Activated CD4-positive, alpha-beta T cell treated with anti-CD3 and anti-CD28 coated beads, Interleukin-2, amount 10 ng/mL, durations not matched to agents 24 days and 14 days (primary cell): Measurements from ENCODE around the gene ANKRD49. TPM values are rescaled to one million over a fixed set of nuclear protein-coding genes. Genes with fewer than 3 reads are reported as not detected.

ENCODE experiments used
- DNase-seq: peaks from one replicate; pipeline ENCODE4 v3.0.0; 2022
- H3K27ac Mint-ChIP-seq: one replicate; pipeline ENCODE4 v1.8.0; 2022; ENCODE audit warnings: mild to moderate bottlenecking, mixed read lengths
- H3K27me3 Mint-ChIP-seq: one replicate; pipeline ENCODE4 v1.8.0; 2022; ENCODE audit warnings: mixed read lengths
- H3K36me3 Mint-ChIP-seq: one replicate; pipeline ENCODE4 v1.8.0; 2022; ENCODE audit warnings: low read depth, mild to moderate bottlenecking, mixed read lengths
- H3K4me1 Mint-ChIP-seq: one replicate; pipeline ENCODE4 v1.8.0; 2021; ENCODE audit warnings: mixed read lengths
- H3K4me3 Mint-ChIP-seq: one replicate; pipeline ENCODE4 v1.8.0; 2022; ENCODE audit warnings: mild to moderate bottlenecking, moderate library complexity, mixed read lengths
- H3K9me3 Mint-ChIP-seq: one replicate; pipeline ENCODE4 v1.8.0; 2021; ENCODE audit warnings: mixed read lengths
- intact Hi-C: fragments of 100-400 bp; cut with micrococcal nuclease; formaldehyde crosslinking; loops from one replicate; pipeline ENCODE4 v1.15.1; 2023
- total RNA-seq: library from RNA; stranded (reverse); gene quantifications from 2 replicates; pipeline ENCODE4 v1.2.3, GENCODE V29; 2022

ANKRD49 gene
- total RNA-seq, 1 donor from 2014 or later, result 18.4 TPM

DNA sequence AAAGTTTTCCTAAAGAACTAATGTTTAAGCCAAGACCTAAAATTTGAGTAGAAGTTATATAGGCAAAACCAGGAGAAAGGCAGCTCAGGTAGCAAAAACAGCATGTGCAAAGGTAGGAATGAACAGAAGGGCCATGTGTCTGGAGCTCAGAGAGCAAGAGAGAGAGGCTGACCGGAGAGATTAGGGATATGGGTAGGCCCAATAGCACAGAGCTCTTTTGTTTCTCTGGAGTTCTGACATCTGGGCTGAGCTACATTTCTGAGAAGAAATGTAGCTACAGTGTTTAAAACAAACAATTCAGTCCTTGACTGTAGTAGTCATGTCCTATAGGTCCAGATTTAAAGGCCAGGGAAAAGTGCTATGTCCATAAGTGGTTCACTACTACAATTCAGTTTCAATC, 22.9 kb downstream of the ANKRD49 start:
- intact Hi-C loops, result no loop called here
- no peak overlapping the region for H3K27ac Mint-ChIP-seq
- peaks cover 42% of the 10 kb centered on the region for H3K27me3 Mint-ChIP-seq

DNA sequence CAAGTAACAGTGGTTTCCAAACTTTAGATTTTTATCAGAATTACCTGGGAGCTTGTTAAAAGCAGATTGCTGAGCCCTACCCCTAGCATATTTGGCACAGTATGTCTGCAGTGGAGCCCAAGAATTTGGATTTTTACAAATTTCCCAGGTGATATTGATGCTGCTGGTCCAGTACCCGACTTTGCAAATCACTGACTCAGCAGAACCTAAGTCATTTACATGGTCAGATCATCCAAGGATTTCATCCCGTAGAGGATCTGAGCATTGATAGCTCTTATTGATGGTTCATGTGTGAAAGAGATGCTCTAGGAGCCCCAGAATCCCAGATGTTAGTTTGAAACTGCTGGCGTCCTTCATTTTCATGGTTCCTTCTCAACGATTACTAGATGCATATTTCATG, 24.5 kb downstream of the ANKRD49 start:
- Mint-ChIP-seq H3K36me3 (no peaks in the 10 kb centered on the region), H3K9me3 (no peaks in the 10 kb centered on the region), H3K4me3 (no peak overlapping the region), H3K4me1 (no peaks in the 10 kb centered on the region), H3K27ac (no peak overlapping the region), H3K27me3 (peaks cover 32% of the 10 kb centered on the region)
- no peak for DNase-seq
- intact Hi-C loops, result loop anchor here (2.0 kb wide), 1 partner anchor 25 kb away; the partner anchor contains the start of gene FUT4

More for the DNA sequence above, 22.9 kb downstream of the ANKRD49 start:
- Mint-ChIP-seq H3K4me1 (peaks cover 8% of the 10 kb centered on the region), H3K4me3 (no peak overlapping the region), H3K36me3 (no peaks in the 10 kb centered on the region), H3K9me3 (no peaks in the 10 kb centered on the region)
- peak; percentile 34 for DNase-seq

- Mint-ChIP-seq H3K4me1 (no peaks in the 10 kb centered on the region), H3K27ac (no peak overlapping the region), H3K27me3 (peaks cover 31% of the 10 kb centered on the region), H3K36me3 (no peaks in the 10 kb centered on the region), H3K4me3 (no peak overlapping the region), H3K9me3 (no peaks in the 10 kb centered on the region)
- intact Hi-C loops, result loop anchor here (1.0 to 10.0 kb wide), 4 partner anchors 23 to 1905 kb away; partner anchors contain the start of gene FUT4
- peak; percentile 67 for DNase-seq
Observed at GRCh38 chr11:94519478-94520084, 25.8 kb downstream of the ANKRD49 start.

- intact Hi-C loops, result loop anchor here (10.0 kb wide), 1 partner anchor 1903 kb away; no protein-coding TSS in a partner anchor
- no peaks in the 10 kb centered on the region for H3K36me3 Mint-ChIP-seq
Observed at GRCh38 chr11:94521684-94522083, 27.9 kb downstream of the ANKRD49 start.

GRCh38 chr11:94524341-94524740, 30.6 kb downstream of the ANKRD49 start:
- Mint-ChIP-seq H3K4me1 (no peaks in the 10 kb centered on the region), H3K27ac (no peak overlapping the region), H3K36me3 (no peaks in the 10 kb centered on the region), H3K4me3 (no peak overlapping the region), H3K9me3 (no peaks in the 10 kb centered on the region), H3K27me3 (peaks cover 40% of the 10 kb centered on the region)
- DNase-seq, result no peak
- intact Hi-C loops, result loop anchor here (10.0 kb wide), 1 partner anchor 1900 kb away; no protein-coding TSS in a partner anchor

More at GRCh38 chr11:94521684-94522083, 27.9 kb downstream of the ANKRD49 start:
- H3K27me3 Mint-ChIP-seq, result peaks cover 22% of the 10 kb centered on the region
- no peak overlapping the region for H3K27ac Mint-ChIP-seq
- no peak overlapping the region for H3K4me3 Mint-ChIP-seq
- DNase-seq, result no peak
- no peaks in the 10 kb centered on the region for H3K4me1 Mint-ChIP-seq
- no peaks in the 10 kb centered on the region for H3K9me3 Mint-ChIP-seq

DNA sequence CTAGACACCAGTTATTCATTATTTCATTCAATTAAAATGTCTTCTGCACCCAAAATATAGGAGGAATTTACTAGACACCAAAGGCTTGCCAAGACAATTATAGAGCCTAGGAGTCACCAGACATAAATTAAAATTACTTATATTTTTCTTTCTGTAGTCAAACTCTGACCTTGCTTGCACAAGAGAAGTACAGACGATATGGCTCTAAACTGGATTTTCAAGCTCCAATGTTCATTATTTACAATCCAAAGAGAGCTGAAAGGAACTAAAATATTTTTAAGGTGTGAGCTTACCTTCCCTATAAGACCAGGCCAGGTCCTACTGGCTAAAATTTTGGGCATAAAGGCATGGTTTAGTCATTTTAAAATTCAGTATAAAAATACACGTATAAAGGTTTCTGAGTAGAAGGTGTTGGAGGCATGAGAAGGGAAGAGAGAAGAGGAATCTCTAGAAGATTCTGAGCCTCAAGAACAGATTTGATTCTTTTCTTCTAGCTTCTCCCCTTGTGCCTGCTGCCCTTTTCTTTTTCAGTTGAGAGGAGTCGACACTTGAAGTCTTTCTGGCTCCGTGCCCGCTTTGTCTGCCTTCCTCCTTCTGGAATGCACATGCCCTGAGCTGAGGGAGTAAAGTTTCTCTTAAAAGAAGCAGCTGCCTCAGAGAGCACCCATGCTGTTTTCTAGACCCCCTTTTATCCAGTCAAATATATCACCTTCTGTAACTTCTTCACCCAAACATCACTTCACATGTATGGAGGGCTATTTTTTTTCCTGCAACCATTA, 32.0 kb downstream of the ANKRD49 start:
- no peaks in the 10 kb centered on the region for H3K4me1 Mint-ChIP-seq
- no peak overlapping the region for H3K27ac Mint-ChIP-seq
- intact Hi-C loops, result loop anchor here (10.0 kb wide), 1 partner anchor 1899 kb away; no protein-coding TSS in a partner anchor
- DNase-seq, result no peak
- no peak overlapping the region for H3K4me3 Mint-ChIP-seq
- H3K36me3 Mint-ChIP-seq, result no peaks in the 10 kb centered on the region
- peaks cover 45% of the 10 kb centered on the region for H3K27me3 Mint-ChIP-seq
- no peaks in the 10 kb centered on the region for H3K9me3 Mint-ChIP-seq

DNA sequence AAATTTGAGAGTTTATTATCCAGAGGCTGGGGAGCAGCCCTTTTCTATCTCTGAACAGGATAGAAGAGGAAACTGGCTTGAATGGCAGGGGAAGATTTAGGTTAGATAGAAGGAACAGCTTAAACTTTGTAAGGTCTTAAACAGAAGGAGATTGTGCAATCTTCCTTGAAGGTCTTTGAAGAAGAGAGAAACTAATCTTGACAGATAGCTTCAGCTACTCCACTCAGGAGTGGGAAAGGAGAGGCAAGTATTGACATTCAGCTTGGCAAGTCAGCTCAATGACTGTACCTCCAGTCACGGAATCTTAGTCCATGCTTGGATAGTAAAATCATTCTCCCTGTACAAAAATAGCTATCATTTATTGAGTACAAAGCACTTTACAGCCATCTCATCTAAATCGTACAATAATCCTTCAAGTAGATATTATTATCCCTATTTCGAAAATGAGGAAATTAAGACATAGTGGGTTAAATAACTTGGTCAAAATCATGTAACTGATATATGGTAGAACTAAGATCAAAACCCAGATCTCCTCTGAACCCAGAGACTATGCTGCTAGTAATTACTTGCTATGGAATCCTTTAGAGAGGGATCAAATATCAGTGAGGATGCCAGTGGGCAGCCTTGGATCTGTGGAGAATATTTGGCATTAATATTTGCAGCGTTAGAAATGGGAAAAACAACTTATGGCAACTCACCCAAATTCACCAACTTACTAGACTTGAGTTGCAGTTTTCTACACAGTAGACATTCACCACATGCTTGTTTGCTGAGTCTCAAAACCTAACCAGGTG, 33.1 kb downstream of the ANKRD49 start:
- intact Hi-C loops, result loop anchor here (10.0 kb wide), 1 partner anchor 1898 kb away; no protein-coding TSS in a partner anchor
- Mint-ChIP-seq H3K27me3 (peaks cover 49% of the 10 kb centered on the region), H3K9me3 (no peaks in the 10 kb centered on the region), H3K4me1 (no peaks in the 10 kb centered on the region), H3K4me3 (no peak overlapping the region), H3K36me3 (no peaks in the 10 kb centered on the region), H3K27ac (no peak overlapping the region)
- DNase-seq, result no peak

DNA sequence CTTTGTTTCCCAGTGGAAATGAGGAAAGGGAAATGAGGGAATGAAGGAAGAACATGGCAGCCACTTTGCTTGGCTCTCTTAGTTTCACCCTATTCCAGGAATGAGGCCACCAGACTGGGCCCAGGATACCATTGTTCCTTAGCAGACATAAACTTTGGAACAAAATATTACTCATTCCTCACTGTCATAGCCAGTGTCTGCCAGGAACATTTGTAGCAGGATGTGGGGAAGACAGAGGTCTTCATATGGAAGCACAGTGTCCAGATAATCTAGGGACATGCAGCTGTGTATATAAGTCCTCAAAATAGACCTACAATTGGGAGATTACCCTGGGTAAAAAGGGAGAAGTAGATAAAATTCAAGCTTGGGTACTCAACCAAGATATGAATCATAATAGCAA, 34.8 kb downstream of the ANKRD49 start:
- H3K4me3 Mint-ChIP-seq, result no peak overlapping the region
- no peaks in the 10 kb centered on the region for H3K4me1 Mint-ChIP-seq
- H3K27ac Mint-ChIP-seq, result no peak overlapping the region
- H3K9me3 Mint-ChIP-seq, result no peaks in the 10 kb centered on the region
- intact Hi-C loops, result loop anchor here (10.0 kb wide), 1 partner anchor 1896 kb away; no protein-coding TSS in a partner anchor
- H3K27me3 Mint-ChIP-seq, result peaks cover 44% of the 10 kb centered on the region
- no peak for DNase-seq
- H3K36me3 Mint-ChIP-seq, result no peaks in the 10 kb centered on the region

DNA sequence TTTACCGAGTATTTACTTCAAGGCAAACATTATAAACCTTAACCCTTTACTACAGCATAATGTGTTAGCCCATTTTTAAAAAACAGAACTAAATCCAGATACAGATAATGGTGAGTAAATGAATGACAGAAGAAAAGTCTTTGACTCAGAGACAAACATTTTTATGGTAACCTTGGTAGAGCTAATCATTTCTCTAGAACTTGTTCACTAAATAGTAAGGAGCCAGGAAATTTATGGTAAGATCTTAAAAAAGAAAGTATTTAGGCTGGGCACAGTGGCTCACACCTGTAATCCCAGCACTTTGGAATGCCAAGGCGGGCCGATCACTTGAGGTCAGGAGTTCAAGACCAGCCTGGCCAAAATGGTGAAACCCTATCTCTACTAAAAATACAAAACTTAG, 38.4 kb downstream of the ANKRD49 start:
- Mint-ChIP-seq H3K36me3 (no peaks in the 10 kb centered on the region), H3K27me3 (peaks cover 53% of the 10 kb centered on the region), H3K9me3 (no peaks in the 10 kb centered on the region), H3K4me1 (no peaks in the 10 kb centered on the region), H3K4me3 (no peak overlapping the region), H3K27ac (no peak overlapping the region)
- no peak for DNase-seq
- intact Hi-C loops, result no loop called here

DNA sequence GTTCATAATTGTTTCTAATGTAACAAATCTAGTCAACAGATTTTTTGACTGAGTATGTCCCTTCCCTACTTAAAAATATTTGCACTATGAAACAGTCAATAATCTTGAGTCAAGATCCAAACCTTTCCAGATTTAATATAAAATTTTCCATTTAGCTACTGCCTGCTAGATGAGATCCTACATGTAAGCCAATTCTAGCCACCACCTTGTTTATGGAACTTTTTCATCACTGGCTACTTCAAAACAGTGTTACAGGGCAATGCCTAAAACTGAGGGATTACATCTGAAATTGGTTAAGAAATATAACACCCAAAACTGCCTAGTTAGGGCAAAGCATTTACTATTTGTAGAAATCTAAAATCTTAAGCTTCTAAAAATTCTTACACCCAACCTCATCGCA, 39.4 kb downstream of the ANKRD49 start:
- intact Hi-C loops, result no loop called here
- Mint-ChIP-seq H3K4me3 (no peak overlapping the region), H3K27me3 (peaks cover 51% of the 10 kb centered on the region), H3K4me1 (no peaks in the 10 kb centered on the region), H3K27ac (no peak overlapping the region), H3K9me3 (no peaks in the 10 kb centered on the region), H3K36me3 (no peaks in the 10 kb centered on the region)
- no peak for DNase-seq

DNA sequence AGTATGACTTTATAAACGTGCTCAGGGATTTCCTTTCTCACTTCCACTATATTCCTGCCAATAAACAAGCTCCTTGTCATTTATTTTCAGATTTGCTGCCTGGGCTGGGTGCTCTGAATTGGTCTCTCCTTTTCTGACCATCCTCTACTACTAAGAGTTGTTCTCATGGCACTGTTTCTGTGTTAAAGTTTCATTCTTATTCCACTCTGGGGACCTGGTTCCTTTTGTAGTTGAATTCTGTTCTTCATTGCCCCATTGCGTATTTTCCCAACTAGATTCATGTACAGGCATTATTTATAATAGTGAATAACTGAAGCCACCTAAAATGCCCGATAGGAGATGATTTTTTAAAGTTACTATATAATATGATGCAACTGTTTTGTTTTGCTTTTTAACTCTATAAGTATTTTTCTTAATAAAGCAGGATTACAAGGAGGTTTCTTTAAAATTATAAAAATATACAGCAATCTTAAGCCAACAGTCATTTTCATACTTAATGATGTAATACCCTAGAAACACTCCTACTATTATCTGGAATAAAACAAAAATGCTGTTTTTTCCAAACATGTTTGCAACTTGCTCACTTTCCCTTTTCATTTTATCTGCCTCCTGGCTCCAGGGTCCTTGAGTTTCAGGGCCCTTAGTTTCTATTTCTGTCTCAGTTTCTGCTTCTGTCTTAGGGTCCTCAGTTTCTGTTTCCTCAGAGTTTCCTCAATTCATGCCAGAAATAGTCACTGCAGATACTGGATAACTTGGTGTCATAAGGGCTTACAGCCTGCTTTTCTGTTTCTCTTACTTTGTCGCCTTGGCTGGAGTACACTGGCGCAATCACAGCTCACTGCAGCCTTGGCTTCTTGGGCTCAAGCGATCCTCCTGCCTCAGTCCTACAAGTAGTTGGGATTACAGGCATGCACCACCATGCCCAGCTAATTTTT, 40.2 kb downstream of the ANKRD49 start:
- peaks cover 45% of the 10 kb centered on the region for H3K27me3 Mint-ChIP-seq
- H3K36me3 Mint-ChIP-seq, result no peaks in the 10 kb centered on the region
- H3K4me1 Mint-ChIP-seq, result no peaks in the 10 kb centered on the region
- DNase-seq, result no peak
- H3K9me3 Mint-ChIP-seq, result no peaks in the 10 kb centered on the region
- no peak overlapping the region for H3K27ac Mint-ChIP-seq
- intact Hi-C loops, result no loop called here
- H3K4me3 Mint-ChIP-seq, result no peak overlapping the region

DNA sequence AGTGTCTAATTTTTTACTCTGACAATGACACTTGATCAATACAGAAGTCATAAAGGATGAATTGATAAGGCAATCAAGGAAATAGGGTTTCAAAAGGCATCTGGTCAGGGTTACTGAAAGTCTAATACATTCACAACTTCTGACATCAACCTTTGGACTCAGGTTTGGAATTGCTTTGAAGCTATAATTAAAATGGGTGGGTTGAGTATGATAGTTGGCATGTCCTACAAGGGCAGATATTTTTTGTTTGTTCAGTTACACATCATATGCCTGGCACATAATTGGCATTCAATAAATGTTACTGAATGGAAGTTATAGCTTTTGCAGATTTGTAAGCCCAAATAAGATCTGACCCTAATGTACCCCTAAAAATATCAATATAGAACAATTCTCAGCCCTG, 42.6 kb downstream of the ANKRD49 start:
- no peak for DNase-seq
- Mint-ChIP-seq H3K36me3 (no peaks in the 10 kb centered on the region), H3K27ac (no peak overlapping the region), H3K4me3 (no peak overlapping the region), H3K4me1 (no peaks in the 10 kb centered on the region), H3K9me3 (no peaks in the 10 kb centered on the region), H3K27me3 (peaks cover 39% of the 10 kb centered on the region)
- intact Hi-C loops, result no loop called here

DNA sequence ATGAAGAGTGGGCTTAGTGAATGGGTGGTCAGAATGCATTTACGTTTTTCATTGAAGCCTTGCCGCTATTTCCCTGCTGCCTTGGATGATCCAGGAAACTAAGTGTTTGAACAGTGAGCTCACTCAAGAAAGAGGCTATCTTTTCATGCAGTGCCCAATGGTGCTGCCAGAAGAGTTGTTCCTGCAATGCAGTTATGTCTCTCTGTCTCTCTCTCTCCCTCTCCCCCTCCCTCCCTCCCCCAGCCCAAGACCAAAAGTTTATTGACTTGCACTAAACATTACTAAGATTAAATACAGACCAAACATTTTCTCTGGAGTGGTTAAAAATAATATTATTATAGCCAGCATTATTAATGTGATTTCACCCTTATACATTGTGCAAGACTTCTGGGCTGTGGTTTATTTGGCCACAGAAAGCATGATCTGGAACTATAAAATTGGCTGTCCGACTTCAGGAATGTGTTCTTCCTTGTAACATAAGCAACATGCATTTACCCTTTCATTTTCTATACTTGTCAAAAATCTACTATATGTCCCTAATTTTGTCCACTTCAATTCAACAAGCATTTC, 43.3 kb downstream of the ANKRD49 start:
- Mint-ChIP-seq H3K4me1 (no peaks in the 10 kb centered on the region), H3K27me3 (peaks cover 39% of the 10 kb centered on the region), H3K27ac (no peak overlapping the region), H3K9me3 (no peaks in the 10 kb centered on the region), H3K4me3 (no peak overlapping the region), H3K36me3 (no peaks in the 10 kb centered on the region)
- intact Hi-C loops, result no loop called here
- DNase-seq, result no peak
